HepG2 (cell line): ENCODE measurements around the gene HELT. TPM values are rescaled to one million over a fixed set of nuclear protein-coding genes. Genes with fewer than 3 reads are reported as not detected.

Source experiments
- ATAC-seq: fragments of 200-7000 bp; cut with Tn5 transposase; 3 replicates; pipeline ENCODE4 v1.9.1; 2020; ENCODE audit warnings: mild to moderate bottlenecking, moderate library complexity
- BruUV-seq: library from RNA; stranded (reverse); fragments of 400-500 nt; replicated peaks from 2 replicates; lab custom pipeline; 2021; lab: Mats Ljungman, UMichigan
- CTCF ChIA-PET: fragments of 300-600 bp; formaldehyde crosslinking; extraction: SDS; loops from one replicate; lab custom pipeline; 2021; ENCODE audit warnings: low total read pairs, inconsistent platforms, low intra/inter-chr PET ratio; lab: Yijun Ruan, JAX
- POLR2A ChIA-PET: fragments of 350-600 bp; sonication (Branson Sonifier 250); formaldehyde crosslinking; loops from one replicate; lab custom pipeline; 2020; ENCODE audit warnings: antibody characterized with exemption, inconsistent platforms; lab: Yijun Ruan, JAX
- DNase-seq: peaks from one replicate; pipeline ENCODE4 v3.0.0-alpha.2; 2015; ENCODE audit warnings: low spot score
- FAIRE-seq: peaks from 3 replicates; lab custom pipeline; 2011; peaks lifted over from hg19 to GRCh38; lab: Jason Lieb, UNC
- H2AFZ ChIP-seq: one replicate; pipeline ENCODE4 v1.6.1; 2011; ENCODE audit warnings: low read length, inconsistent platforms
- H3K27ac ChIP-seq: fragments of 300-600 bp; 3 replicates; pipeline ENCODE4 v1.8.0; 2011; ENCODE audit warnings: mixed run types, mild to moderate bottlenecking, mixed read lengths, low read length, inconsistent platforms; ENCODE audit not compliant: insufficient read depth; ENCODE audit errors: extremely low read length
- H3K27me3 ChIP-seq, 2 experiments: fragments of 200-600 bp in 1 of 2; 2 replicates in 1 of 2; 3 replicates in 1 of 2; pipeline versions ENCODE4 v1.6.0 to v1.8.0; 2011; ENCODE audit warnings: low read length in 2 of 2, mild to moderate bottlenecking in 2 of 2, moderate library complexity in 2 of 2, inconsistent platforms in 1 of 2; ENCODE audit not compliant: insufficient read depth in 2 of 2, control insufficient read depth in 1 of 2
- H3K36me3 ChIP-seq, 2 experiments: fragments of 200-600 bp in 1 of 2; replicated peaks in 1 of 2; 2 replicates in 1 of 2; 3 replicates in 1 of 2; pipeline versions ENCODE4 v1.5.1 to v1.8.0; 2011; ENCODE audit warnings: low read length in 2 of 2, inconsistent platforms in 1 of 2; ENCODE audit not compliant: insufficient read depth in 2 of 2, control insufficient read depth in 1 of 2
- H3K4me1 ChIP-seq: 2 replicates; pipeline ENCODE4 v1.5.1; 2012; ENCODE audit warnings: low read length, inconsistent platforms; ENCODE audit not compliant: insufficient read depth
- H3K4me2 ChIP-seq: 2 replicates; pipeline ENCODE4 v1.6.0; 2011; ENCODE audit warnings: low read depth, low read length, inconsistent platforms
- H3K4me3 ChIP-seq, 3 experiments: fragments of 200-600 bp in 1 of 3; sonication (generic), shearing (Covaris generic) in 1 of 3; replicated peaks in 1 of 3; 2 replicates each; pipeline ENCODE4 v1.5.1; 2011 to 2016; ENCODE audit warnings: low read length in 3 of 3, inconsistent platforms in 2 of 3, low read depth in 2 of 3, mild to moderate bottlenecking in 2 of 3, control low read depth in 1 of 3, mixed read lengths in 1 of 3; ENCODE audit not compliant: insufficient read depth in 1 of 3
- H3K79me2 ChIP-seq: one replicate; pipeline ENCODE4 v1.6.1; 2011; ENCODE audit warnings: low read length, inconsistent platforms; ENCODE audit not compliant: insufficient read depth
- H3K9ac ChIP-seq: 2 replicates; pipeline ENCODE4 v1.6.0; 2011; ENCODE audit warnings: mild to moderate bottlenecking, low read depth, low read length, inconsistent platforms; ENCODE audit not compliant: insufficient read depth
- H3K9me3 ChIP-seq: 2 replicates; pipeline ENCODE4 v1.5.1; 2012; ENCODE audit warnings: mild to moderate bottlenecking, low read length
- H4K20me1 ChIP-seq: 2 replicates; pipeline ENCODE4 v1.6.0; 2011; ENCODE audit warnings: inconsistent platforms, mild to moderate bottlenecking, low read length, moderate library complexity; ENCODE audit not compliant: insufficient read depth
- ARID5B ChIP-seq: IDR thresholded peaks from 2 replicates; pipeline ENCODE4 v1.4.0; 2020; ENCODE audit warnings: mild to moderate bottlenecking, missing genetic modification reagents
- ARNTL ChIP-seq: sonication (generic); formaldehyde crosslinking; IDR thresholded peaks from 2 replicates; pipeline ENCODE4 v1.4.0; 2020; ENCODE audit warnings: mild to moderate bottlenecking, missing genetic modification reagents
- CBX5 ChIP-seq: sonication (generic); formaldehyde crosslinking; IDR thresholded peaks from 2 replicates; pipeline ENCODE4 v1.4.0; 2020; ENCODE audit warnings: missing genetic modification reagents, borderline replicate concordance
- GABPA ChIP-seq, 2 experiments: IDR thresholded peaks; 2 replicates each; pipeline ENCODE4 v1.6.1; 2011 to 2016; ENCODE audit warnings: low read depth in 2 of 2, low read length in 1 of 2, missing biosample characterization in 1 of 2, missing genetic modification characterization in 1 of 2
- RFXAP ChIP-seq: sonication (generic); formaldehyde crosslinking; IDR thresholded peaks from 2 replicates; pipeline ENCODE4 v1.4.0; 2020; ENCODE audit warnings: missing genetic modification reagents, borderline replicate concordance
- ZBTB21 ChIP-seq: sonication (generic); formaldehyde crosslinking; IDR thresholded peaks from 2 replicates; pipeline ENCODE4 v1.4.0; 2020; ENCODE audit warnings: missing genetic modification reagents
- ZNF224 ChIP-seq: sonication (generic); formaldehyde crosslinking; IDR thresholded peaks from 2 replicates; pipeline ENCODE4 v1.5.0; 2020; ENCODE audit warnings: mild to moderate bottlenecking, missing genetic modification reagents
- ZNF292 ChIP-seq: sonication (generic); formaldehyde crosslinking; IDR thresholded peaks from 2 replicates; pipeline ENCODE4 v1.8.1; 2022; ENCODE audit warnings: mild to moderate bottlenecking, low read depth, missing genetic modification reagents, borderline replicate concordance
- ZNF331 ChIP-seq: sonication (generic); formaldehyde crosslinking; IDR thresholded peaks from 2 replicates; pipeline ENCODE4 v1.4.0; 2020; ENCODE audit warnings: missing genetic modification reagents
- ZNF646 ChIP-seq: sonication (generic); formaldehyde crosslinking; IDR thresholded peaks from 2 replicates; pipeline ENCODE4 v1.9.0; 2021; ENCODE audit warnings: mild to moderate bottlenecking, missing genetic modification reagents
- WGBS: methylation state at CpG from one replicate; pipeline ENCODE4 v1.1.6; 2017; ENCODE audit warnings: low lambda C conversion rate; 5-methylcytosine and 5-hydroxymethylcytosine counted together
- in situ Hi-C: cut with HindIII; loops from 2 replicates; pipeline ENCODE4 v1.10.0; 2017; ENCODE audit warnings: low pct_unique_long_range_greater_than_20kb; ENCODE audit not compliant: extremely low pct_ligation_motif_present
- intact Hi-C: fragments of 100-400 bp; cut with micrococcal nuclease; formaldehyde crosslinking; loops from one replicate; pipeline ENCODE4 v1.10.0; 2022; ENCODE audit not compliant: unreplicated experiment
- polyA plus RNA-seq, 8 experiments: library from polyadenylated mRNA; depleted of rRNA in 3 of 8; stranded (reverse) in 7 of 8; unstranded in 1 of 8; fragments of >200 nt; fragmentation: Illumina TruSeq in 4 of 8; extraction: Trizol in 4 of 8; gene quantifications; 2 replicates each; pipeline versions ENCODE4 v1.2.1 to v1.2.3, GENCODE V29; 2011 to 2016; ENCODE audit warnings: low read depth in 4 of 8, missing spikeins in 1 of 8, mixed read lengths in 1 of 8; ENCODE audit not compliant: insufficient read depth in 1 of 8
- total RNA-seq, 5 experiments: library from RNA; depleted of rRNA; stranded (reverse); fragments of >200 nt; fragmentation: Illumina TruSeq; extraction: Trizol; gene quantifications; 2 replicates each; pipeline ENCODE4 v1.2.3, GENCODE V29; 2016; ENCODE audit warnings: low read depth in 1 of 5
- TF ChIP-seq, protein P1 (sequence below): sonication (generic); formaldehyde crosslinking; IDR thresholded peaks from 2 replicates; pipeline ENCODE4 v1.4.0; 2020; ENCODE audit warnings: missing genetic modification reagents

HELT gene
- total and polyA plus RNA-seq, 2 of the 13 experiments (the other 11 are each of a cell fraction or from before 2014, with no cell fraction given), result not detected

GRCh38 chr4:185002784-185003183 lies 15.5 kb upstream of the HELT start:
- H4K20me1 ChIP-seq, result no peaks in the 10 kb centered on the region
- H3K36me3 ChIP-seq, result no peaks in the 10 kb centered on the region
- H3K4me3 ChIP-seq, result peak overlapping the region in 2 of 3 experiments; percentile 3 to 29; a peak in 2 of 6 replicates
- DNase-seq, result peak; percentile 67
- no peak overlapping the region for H3K27ac ChIP-seq
- H3K4me2 ChIP-seq, result peak overlapping the region; percentile 68
- no peaks in the 10 kb centered on the region for H3K79me2 ChIP-seq
- no peak for FAIRE-seq
- no peak overlapping the region for H3K9ac ChIP-seq
- in situ Hi-C loops (no loop called here), intact Hi-C loops (no loop called here)
- no peak overlapping the region for H2AFZ ChIP-seq
- H3K4me1 ChIP-seq, result peaks cover 38% of the 10 kb centered on the region
- peaks cover 3 to 17% of the 10 kb centered on the region in 2 experiments; a peak in 4 of 5 replicates for H3K27me3 ChIP-seq
- ATAC-seq, result peak; percentile 92
- no peaks in the 10 kb centered on the region for H3K9me3 ChIP-seq
- no TSS peak for BruUV-seq
- WGBS, result 37% methylated on average over 5 of the region's 11 CpGs
- POLR2A ChIA-PET, result no interaction called here
- CTCF ChIA-PET, result no interaction called here
- TF ChIP-seq RFXAP, result no peak
- peak; percentile 36 for TF ChIP-seq GABPA (IDR thresholded peaks at IDR 0.05; ENCODE audit: low read depth, low read length)
- peak; percentile 76 for TF ChIP-seq GABPA (CRISPR knock-in tag; IDR thresholded peaks at IDR 0.05; ENCODE audit: low read depth)
- TF ChIP-seq, protein P1, sequence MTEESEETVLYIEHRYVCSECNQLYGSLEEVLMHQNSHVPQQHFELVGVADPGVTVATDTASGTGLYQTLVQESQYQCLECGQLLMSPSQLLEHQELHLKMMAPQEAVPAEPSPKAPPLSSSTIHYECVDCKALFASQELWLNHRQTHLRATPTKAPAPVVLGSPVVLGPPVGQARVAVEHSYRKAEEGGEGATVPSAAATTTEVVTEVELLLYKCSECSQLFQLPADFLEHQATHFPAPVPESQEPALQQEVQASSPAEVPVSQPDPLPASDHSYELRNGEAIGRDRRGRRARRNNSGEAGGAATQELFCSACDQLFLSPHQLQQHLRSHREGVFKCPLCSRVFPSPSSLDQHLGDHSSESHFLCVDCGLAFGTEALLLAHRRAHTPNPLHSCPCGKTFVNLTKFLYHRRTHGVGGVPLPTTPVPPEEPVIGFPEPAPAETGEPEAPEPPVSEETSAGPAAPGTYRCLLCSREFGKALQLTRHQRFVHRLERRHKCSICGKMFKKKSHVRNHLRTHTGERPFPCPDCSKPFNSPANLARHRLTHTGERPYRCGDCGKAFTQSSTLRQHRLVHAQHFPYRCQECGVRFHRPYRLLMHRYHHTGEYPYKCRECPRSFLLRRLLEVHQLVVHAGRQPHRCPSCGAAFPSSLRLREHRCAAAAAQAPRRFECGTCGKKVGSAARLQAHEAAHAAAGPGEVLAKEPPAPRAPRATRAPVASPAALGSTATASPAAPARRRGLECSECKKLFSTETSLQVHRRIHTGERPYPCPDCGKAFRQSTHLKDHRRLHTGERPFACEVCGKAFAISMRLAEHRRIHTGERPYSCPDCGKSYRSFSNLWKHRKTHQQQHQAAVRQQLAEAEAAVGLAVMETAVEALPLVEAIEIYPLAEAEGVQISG (CRISPR knock-in tag), result 0 out of 2 replicates have a peak, but pooled peaks have one; percentile 31
- no peak for TF ChIP-seq ZNF646 (CRISPR knock-in tag)
- 0 out of 2 replicates have a peak, but pooled peaks have one; percentile 18 for TF ChIP-seq ZBTB21
- TF ChIP-seq ARID5B (CRISPR knock-in tag), result peak; percentile 77
- TF ChIP-seq ZNF331 (CRISPR knock-in tag), result peak; percentile 52; the same call in 1 of the 2 replicates
- TF ChIP-seq CBX5 (CRISPR knock-in tag), result peak; percentile 87
- no peak for TF ChIP-seq ZNF224 (CRISPR knock-in tag)
- no peak for TF ChIP-seq ARNTL (CRISPR knock-in tag)
- TF ChIP-seq ZNF292 (CRISPR knock-in tag), result peak; percentile 91; the same call in 1 of the 2 replicates
